Activated CD4-positive, alpha-beta T cell treated with anti-CD3 and anti-CD28 coated beads, Interleukin-2, amount 10 ng/mL, durations not matched to agents 24 days and 14 days (primary cell): ENCODE data around the gene SFMBT2. TPM values are rescaled to one million over a fixed set of nuclear protein-coding genes. Genes with fewer than 3 reads are reported as not detected.
A peak's percentile ranks its signal among the peaks of the same experiment; 100 is the strongest.

ENCODE experiments used
- DNase-seq: peaks from one replicate; pipeline ENCODE4 v3.0.0; 2022
- H3K27ac Mint-ChIP-seq: one replicate; pipeline ENCODE4 v1.8.0; 2022; ENCODE audit warnings: mild to moderate bottlenecking, mixed read lengths
- H3K27me3 Mint-ChIP-seq: one replicate; pipeline ENCODE4 v1.8.0; 2022; ENCODE audit warnings: mixed read lengths
- H3K36me3 Mint-ChIP-seq: one replicate; pipeline ENCODE4 v1.8.0; 2022; ENCODE audit warnings: low read depth, mild to moderate bottlenecking, mixed read lengths
- H3K4me1 Mint-ChIP-seq: one replicate; pipeline ENCODE4 v1.8.0; 2021; ENCODE audit warnings: mixed read lengths
- H3K4me3 Mint-ChIP-seq: one replicate; pipeline ENCODE4 v1.8.0; 2022; ENCODE audit warnings: mild to moderate bottlenecking, moderate library complexity, mixed read lengths
- H3K9me3 Mint-ChIP-seq: one replicate; pipeline ENCODE4 v1.8.0; 2021; ENCODE audit warnings: mixed read lengths
- intact Hi-C: fragments of 100-400 bp; cut with micrococcal nuclease; formaldehyde crosslinking; loops from one replicate; pipeline ENCODE4 v1.15.1; 2023
- total RNA-seq: library from RNA; stranded (reverse); gene quantifications from 2 replicates; pipeline ENCODE4 v1.2.3, GENCODE V29; 2022

Gene SFMBT2
- total RNA-seq, 1 donor from 2014 or later = 24.9 TPM

- intact Hi-C loops = no loop called here
- no peaks in the 10 kb centered on the region for H3K9me3 Mint-ChIP-seq
- H3K27me3 Mint-ChIP-seq = peaks cover 34% of the 10 kb centered on the region
- no peaks in the 10 kb centered on the region for H3K36me3 Mint-ChIP-seq
- H3K4me1 Mint-ChIP-seq = peaks cover 7% of the 10 kb centered on the region
- no peak overlapping the region for H3K27ac Mint-ChIP-seq
- DNase-seq = no peak
- no peak overlapping the region for H3K4me3 Mint-ChIP-seq
Observed at GRCh38 chr10:7435674-7436073, 24.8 kb upstream of the SFMBT2 start.

- no peak overlapping the region for H3K27ac Mint-ChIP-seq
- no peak overlapping the region for H3K4me3 Mint-ChIP-seq
- no peaks in the 10 kb centered on the region for H3K9me3 Mint-ChIP-seq
- DNase-seq = no peak
- intact Hi-C loops = no loop called here
- peaks cover 32% of the 10 kb centered on the region for H3K27me3 Mint-ChIP-seq
- H3K36me3 Mint-ChIP-seq = no peaks in the 10 kb centered on the region
- peaks cover 7% of the 10 kb centered on the region for H3K4me1 Mint-ChIP-seq
Observed at GRCh38 chr10:7434378-7434777, 23.5 kb upstream of the SFMBT2 start.

DNA sequence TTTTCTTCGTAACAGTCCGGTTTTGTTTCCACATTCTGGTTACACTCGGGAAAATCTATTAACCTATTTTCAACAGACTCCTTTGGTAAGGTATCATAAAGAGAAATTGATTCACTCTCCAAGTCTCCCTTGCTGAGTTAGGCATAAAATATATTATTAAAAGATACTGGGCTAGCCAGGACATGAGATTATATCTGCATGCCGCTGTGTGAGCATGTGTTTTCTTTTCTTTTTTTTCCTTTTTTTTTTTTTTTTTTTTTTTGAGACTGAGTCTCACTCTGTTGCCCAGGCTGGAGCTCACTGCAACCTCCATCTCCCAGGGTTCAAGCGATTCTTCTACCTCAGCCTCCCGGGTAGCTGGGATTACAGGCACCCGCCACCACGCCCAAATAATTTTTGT is 23.0 kb upstream of the SFMBT2 start:
- Mint-ChIP-seq H3K4me1 (peaks cover 7% of the 10 kb centered on the region), H3K4me3 (no peak overlapping the region), H3K9me3 (no peaks in the 10 kb centered on the region), H3K27ac (no peak overlapping the region), H3K36me3 (no peaks in the 10 kb centered on the region), H3K27me3 (peaks cover 32% of the 10 kb centered on the region)
- intact Hi-C loops = no loop called here
- DNase-seq = no peak

DNA sequence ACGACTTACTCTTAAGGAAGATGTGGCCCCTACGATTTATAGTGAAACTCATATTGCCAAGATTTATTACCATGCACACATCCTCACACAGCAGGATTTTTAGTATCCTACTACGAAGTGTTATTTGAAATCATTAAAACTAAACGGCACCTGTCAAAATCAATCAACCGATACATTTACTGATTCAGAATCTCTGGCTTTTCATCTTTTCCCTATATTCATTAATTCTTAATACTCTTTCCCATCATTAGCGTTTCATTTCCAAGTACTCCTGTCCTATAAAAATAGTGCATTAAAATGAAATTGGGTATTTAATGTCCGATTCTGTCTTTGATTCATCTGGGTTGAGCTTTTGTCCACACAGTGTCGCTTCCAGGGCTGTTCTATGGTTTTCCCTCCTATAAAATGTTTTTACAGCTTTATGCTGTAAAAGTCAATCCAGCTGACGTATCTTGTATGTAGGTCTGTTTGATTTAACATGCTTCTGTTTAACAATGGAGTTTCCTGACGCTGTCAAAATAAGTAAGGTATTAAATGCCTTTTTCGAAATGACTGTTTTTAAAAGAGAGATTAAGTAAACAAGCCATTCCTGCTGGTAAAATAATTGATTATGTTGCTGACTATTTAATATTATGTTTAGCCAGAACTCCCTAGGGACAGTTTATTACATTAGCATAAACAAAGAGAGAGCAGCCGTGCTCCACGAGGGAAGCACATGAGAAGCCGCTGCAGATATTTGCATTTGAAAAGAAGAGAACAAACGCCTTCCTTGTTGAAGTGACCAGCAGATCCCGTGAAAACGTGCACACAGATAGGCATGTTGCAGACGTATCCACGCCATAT is 22.3 kb upstream of the SFMBT2 start:
- Mint-ChIP-seq H3K9me3 (no peaks in the 10 kb centered on the region), H3K27ac (no peak overlapping the region), H3K36me3 (no peaks in the 10 kb centered on the region), H3K4me3 (no peak overlapping the region), H3K4me1 (peaks cover 7% of the 10 kb centered on the region), H3K27me3 (peaks cover 29% of the 10 kb centered on the region)
- intact Hi-C loops = no loop called here
- no peak for DNase-seq

DNA sequence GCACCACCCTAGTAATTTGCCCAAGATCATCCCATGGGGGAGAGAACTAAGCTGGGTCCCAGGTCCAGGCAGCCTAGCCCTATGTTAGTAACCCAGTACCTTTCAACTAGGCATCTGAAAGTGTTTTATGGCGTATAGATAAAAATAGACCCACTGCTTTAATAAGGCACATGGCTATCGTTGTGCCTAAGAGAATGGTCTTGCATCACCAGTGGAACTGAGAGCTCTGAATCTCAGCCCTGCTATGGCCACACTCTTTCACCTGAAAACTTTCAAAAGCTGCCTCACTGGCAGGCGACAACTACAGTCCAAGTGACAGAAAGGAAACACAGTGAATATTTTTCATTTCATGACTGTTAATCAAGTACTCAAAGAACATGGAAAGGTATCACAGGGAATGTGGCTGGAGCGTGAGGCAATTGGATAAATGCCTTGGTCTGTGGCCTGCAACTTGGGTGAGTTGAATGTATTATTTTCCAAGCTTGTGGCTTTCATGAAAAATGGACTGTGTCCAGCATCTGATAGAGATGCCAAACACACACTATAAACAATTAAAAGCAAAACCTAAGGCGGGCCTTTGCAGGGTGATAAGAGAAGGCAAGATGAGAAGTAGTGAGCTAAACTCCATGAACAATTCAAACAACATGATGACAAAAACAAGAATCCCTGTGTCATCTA is 18.0 kb upstream of the SFMBT2 start:
- H3K4me3 Mint-ChIP-seq = no peak overlapping the region

DNA sequence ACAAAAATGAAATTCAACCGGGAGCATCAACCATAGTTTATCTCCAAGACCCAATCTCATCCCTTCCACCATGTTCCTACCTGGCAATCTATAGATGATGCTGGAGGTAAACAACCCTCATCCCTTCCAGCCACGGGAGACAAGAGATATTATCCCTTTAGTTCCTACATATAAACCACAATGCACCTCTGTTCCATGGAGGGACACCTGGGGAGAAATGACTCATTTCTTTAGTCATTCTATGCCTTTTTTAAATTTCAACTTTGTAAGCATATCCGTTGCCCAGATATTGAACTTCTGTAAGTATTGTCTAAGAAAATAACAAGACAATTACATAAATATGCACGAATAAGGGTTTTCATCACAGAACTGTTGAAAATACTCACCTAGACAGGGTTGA is 15.5 kb upstream of the SFMBT2 start:
- DNase-seq = no peak
- H3K4me1 Mint-ChIP-seq = peaks cover 11% of the 10 kb centered on the region
- H3K4me3 Mint-ChIP-seq = no peak overlapping the region
- H3K27me3 Mint-ChIP-seq = peaks cover 19% of the 10 kb centered on the region
- H3K27ac Mint-ChIP-seq = no peak overlapping the region
- intact Hi-C loops = no loop called here
- H3K36me3 Mint-ChIP-seq = no peaks in the 10 kb centered on the region
- H3K9me3 Mint-ChIP-seq = peaks cover 4% of the 10 kb centered on the region

More for the DNA sequence above, 18.0 kb upstream of the SFMBT2 start:
- H3K27me3 Mint-ChIP-seq = peaks cover 30% of the 10 kb centered on the region
- DNase-seq = no peak
- H3K27ac Mint-ChIP-seq = no peak overlapping the region
- intact Hi-C loops = no loop called here
- peaks cover 11% of the 10 kb centered on the region for H3K4me1 Mint-ChIP-seq
- H3K9me3 Mint-ChIP-seq = peaks cover 4% of the 10 kb centered on the region
- no peaks in the 10 kb centered on the region for H3K36me3 Mint-ChIP-seq

DNA sequence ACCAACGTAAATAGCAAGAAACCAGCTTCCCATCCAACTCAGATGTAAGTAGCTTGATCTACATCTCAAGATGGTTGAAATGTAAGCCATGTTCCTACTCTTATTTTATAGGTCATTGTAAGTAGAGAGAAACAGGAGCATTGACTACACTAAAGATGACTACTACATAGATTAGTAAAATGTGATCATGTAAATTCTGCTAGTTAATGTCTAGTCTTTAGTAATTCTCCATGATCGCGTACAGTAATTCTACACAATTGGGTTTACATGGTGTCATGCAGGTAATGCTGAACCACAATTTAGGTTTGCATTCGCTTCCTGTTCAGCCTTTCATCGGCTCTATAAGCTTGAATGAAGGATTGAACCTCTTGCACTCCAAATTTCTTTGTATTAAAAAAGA is 14.9 kb upstream of the SFMBT2 start:
- Mint-ChIP-seq H3K4me1 (peaks cover 11% of the 10 kb centered on the region), H3K27ac (no peak overlapping the region), H3K9me3 (peaks cover 4% of the 10 kb centered on the region), H3K27me3 (peaks cover 19% of the 10 kb centered on the region), H3K36me3 (no peaks in the 10 kb centered on the region), H3K4me3 (no peak overlapping the region)
- intact Hi-C loops = no loop called here
- no peak for DNase-seq

DNA sequence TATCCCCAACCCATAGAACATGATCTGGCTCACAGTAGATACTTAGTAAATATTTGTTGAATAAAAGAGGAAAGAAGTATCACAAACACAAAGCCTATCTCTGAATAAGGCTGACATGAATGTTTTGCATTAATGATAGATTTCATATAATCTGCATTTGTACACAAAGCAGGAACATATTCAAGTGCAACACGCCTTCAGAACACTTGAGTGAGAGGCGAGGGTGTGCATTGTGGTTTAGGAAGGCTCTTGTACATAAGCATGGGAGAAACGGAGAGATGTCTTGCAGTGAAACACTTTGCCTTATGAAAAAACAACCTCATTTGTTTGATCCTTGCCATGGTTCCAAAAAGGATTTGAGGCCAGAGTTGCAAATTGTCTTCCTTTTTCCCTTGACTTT is 14.1 kb upstream of the SFMBT2 start:
- Mint-ChIP-seq H3K36me3 (no peaks in the 10 kb centered on the region), H3K9me3 (peaks cover 4% of the 10 kb centered on the region), H3K4me3 (no peak overlapping the region), H3K27me3 (peaks cover 19% of the 10 kb centered on the region), H3K4me1 (peaks cover 11% of the 10 kb centered on the region), H3K27ac (no peak overlapping the region)
- DNase-seq = no peak
- intact Hi-C loops = no loop called here

- Mint-ChIP-seq H3K27ac (no peak overlapping the region), H3K9me3 (peaks cover 4% of the 10 kb centered on the region), H3K27me3 (peaks cover 19% of the 10 kb centered on the region), H3K36me3 (no peaks in the 10 kb centered on the region), H3K4me1 (peaks cover 11% of the 10 kb centered on the region), H3K4me3 (no peak overlapping the region)
- peak; percentile 63 for DNase-seq
- intact Hi-C loops = no loop called here
Observed at GRCh38 chr10:7424315-7424714, 13.5 kb upstream of the SFMBT2 start.

DNA sequence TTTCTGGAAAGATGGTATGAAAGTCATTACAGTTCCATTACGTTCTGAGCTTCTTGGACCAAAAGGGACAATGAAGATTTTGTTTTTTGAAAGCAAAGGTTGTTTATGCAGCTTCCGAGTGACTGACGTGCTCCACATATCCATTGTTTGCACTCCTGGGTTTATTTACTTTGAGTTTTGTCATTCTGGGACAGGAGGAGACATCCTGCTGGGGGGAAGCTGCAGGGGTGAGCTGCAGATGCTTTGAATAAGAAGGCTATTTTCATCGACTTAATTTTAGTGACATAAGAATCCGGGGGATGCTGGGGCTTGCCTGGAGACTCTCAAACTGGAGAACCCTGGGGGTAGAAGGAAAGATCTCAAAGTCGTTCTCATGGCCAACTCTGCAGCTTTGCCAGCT is 12.7 kb upstream of the SFMBT2 start:
- no peaks in the 10 kb centered on the region for H3K36me3 Mint-ChIP-seq
- peaks cover 19% of the 10 kb centered on the region for H3K27me3 Mint-ChIP-seq
- DNase-seq = no peak
- no peak overlapping the region for H3K27ac Mint-ChIP-seq
- H3K4me1 Mint-ChIP-seq = peaks cover 16% of the 10 kb centered on the region
- intact Hi-C loops = no loop called here
- H3K4me3 Mint-ChIP-seq = no peak overlapping the region
- H3K9me3 Mint-ChIP-seq = peaks cover 4% of the 10 kb centered on the region

- Mint-ChIP-seq H3K4me1 (peaks cover 30% of the 10 kb centered on the region), H3K4me3 (no peak overlapping the region), H3K9me3 (peaks cover 4% of the 10 kb centered on the region), H3K27ac (no peak overlapping the region), H3K36me3 (no peaks in the 10 kb centered on the region), H3K27me3 (peaks cover 19% of the 10 kb centered on the region)
- intact Hi-C loops = no loop called here
- DNase-seq = no peak
Observed at GRCh38 chr10:7421526-7421925, 10.7 kb upstream of the SFMBT2 start.

DNA sequence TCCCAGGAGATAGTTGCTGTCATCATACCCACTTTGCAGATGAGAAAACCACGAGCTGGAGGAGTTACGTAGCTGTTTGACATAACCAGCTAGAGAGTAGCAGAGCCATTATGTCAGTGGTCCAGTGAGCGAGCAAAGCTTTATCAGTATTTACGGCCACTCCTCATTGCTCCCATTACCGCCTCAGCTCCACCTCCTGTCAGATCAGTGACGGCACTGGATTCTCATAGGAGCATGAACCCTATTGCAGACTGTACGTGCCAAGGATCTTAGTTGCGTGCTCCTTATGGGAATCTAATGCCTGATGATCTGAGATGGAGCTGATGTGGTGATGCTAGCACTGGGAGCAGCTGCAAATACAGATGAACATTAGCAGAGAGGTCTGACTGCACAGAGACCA is 9.2 kb upstream of the SFMBT2 start:
- Mint-ChIP-seq H3K27me3 (peaks cover 22% of the 10 kb centered on the region), H3K4me1 (peaks cover 25% of the 10 kb centered on the region), H3K36me3 (no peaks in the 10 kb centered on the region), H3K9me3 (no peaks in the 10 kb centered on the region), H3K27ac (no peak overlapping the region), H3K4me3 (no peak overlapping the region)
- intact Hi-C loops = loop anchor here (5.0 to 10.0 kb wide), 3 partner anchors 578 to 995 kb away; no protein-coding TSS in a partner anchor
- DNase-seq = no peak

- peak; percentile 57 for DNase-seq
- H3K36me3 Mint-ChIP-seq = no peaks in the 10 kb centered on the region
Observed at GRCh38 chr10:7417807-7418206, 7.0 kb upstream of the SFMBT2 start.

GRCh38 chr10:7417103-7417623 is 6.3 kb upstream of the SFMBT2 start:
- H3K9me3 Mint-ChIP-seq = no peaks in the 10 kb centered on the region
- no peak overlapping the region for H3K27ac Mint-ChIP-seq
- no peaks in the 10 kb centered on the region for H3K36me3 Mint-ChIP-seq
- peaks cover 27% of the 10 kb centered on the region for H3K4me1 Mint-ChIP-seq
- intact Hi-C loops = loop anchor here (1.0 to 10.0 kb wide), 6 partner anchors 156 to 992 kb away; no protein-coding TSS in a partner anchor
- DNase-seq = peak; percentile 64
- H3K4me3 Mint-ChIP-seq = no peak overlapping the region
- peaks cover 30% of the 10 kb centered on the region for H3K27me3 Mint-ChIP-seq

More at GRCh38 chr10:7417807-7418206, 7.0 kb upstream of the SFMBT2 start:
- no peaks in the 10 kb centered on the region for H3K9me3 Mint-ChIP-seq
- H3K4me3 Mint-ChIP-seq = peak overlapping the region; percentile 24
- peak overlapping the region; percentile 43 for H3K27ac Mint-ChIP-seq
- H3K27me3 Mint-ChIP-seq = peaks cover 27% of the 10 kb centered on the region
- H3K4me1 Mint-ChIP-seq = peaks cover 24% of the 10 kb centered on the region
- intact Hi-C loops = loop anchor here (1.0 to 10.0 kb wide), 6 partner anchors 157 to 993 kb away; no protein-coding TSS in a partner anchor
